ENCODE data around the gene GHRL.

The GHRL gene, protein sequence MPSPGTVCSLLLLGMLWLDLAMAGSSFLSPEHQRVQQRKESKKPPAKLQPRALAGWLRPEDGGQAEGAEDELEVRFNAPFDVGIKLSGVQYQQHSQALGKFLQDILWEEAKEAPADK

DNA sequence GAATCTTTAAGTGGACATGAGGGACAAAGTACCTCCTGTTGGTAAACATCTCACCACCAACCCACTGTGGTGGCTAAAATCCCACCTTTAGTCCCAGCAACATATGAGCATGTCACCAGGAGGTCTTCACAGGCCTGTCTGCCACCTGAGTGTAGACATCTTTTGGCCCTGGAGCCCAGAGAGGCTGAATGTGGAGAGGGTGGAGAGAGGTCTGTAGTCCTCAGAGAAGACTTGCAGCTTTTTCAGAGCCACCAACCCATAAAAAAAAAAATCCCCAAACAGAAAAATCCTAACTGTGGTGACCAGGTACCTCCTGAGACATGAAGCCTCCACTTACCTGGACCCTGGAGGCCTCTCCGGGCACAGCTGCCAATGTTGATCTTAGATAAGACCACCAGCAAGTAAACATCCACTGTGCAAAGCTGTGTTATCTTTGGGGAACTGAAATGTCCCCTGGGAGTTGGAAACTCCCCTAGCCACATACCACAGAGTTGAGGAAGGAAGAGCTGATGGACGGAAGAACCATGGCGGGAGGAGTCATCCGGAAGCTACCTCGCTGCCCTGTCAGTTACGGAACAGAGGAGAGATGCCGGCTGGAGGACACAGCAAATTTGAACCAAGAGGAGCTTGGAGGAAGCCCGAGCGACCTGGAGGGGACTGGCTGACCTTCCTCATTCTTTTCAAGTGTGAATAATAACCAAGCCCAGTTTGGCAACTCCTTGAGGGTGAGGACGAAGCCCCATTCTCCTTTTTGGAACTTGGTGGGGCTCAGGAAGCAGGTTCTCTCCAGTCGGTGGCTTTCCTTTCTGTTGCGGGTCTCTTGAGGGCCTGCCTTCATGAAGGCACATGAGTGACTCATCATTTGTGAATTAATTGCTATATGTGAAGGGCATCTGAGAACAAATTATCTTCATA is at the start of gene GHRL:
Gene GHRL, minus strand, starts transcription at position 443 of the 915 bp plus-strand sequence. CDS start 2,767 bp downstream, outside the sequence.
- DNase-seq, result no peak

DNA sequence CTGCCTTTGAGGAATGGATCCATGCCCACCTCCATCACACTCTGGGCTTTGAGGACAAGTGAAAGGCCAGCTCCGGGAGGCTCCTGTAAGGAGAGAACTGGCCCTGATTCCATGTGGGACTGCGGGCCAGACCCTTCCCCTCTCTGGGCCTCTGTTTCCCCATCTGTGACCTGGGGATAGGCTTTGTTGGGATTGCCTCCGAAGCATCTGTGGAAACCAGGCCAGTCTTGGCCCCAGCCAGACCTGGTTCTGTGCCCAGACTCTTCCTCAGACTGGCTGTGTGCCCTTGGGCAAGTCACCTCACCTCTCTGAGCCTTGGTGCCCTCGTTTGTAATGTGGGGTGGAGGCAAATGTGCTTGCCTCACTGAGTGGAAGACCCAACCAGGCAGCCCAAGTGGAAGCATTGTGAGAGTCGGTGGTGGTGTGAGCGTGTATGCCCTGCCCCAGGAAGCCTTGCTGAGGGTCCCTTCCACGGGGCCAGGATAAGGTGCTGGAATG is 49.2 kb upstream of the GHRL start:
- no peak for DNase-seq

- no peak for DNase-seq
Observed at GRCh38 chr3:10340476-10340875, 47.7 kb upstream of the GHRL start.

GRCh38 chr3:10340046-10340445 is 47.3 kb upstream of the GHRL start:
- DNase-seq, result no peak

GRCh38 chr3:10339376-10339955 is 46.7 kb upstream of the GHRL start:
- no peak for DNase-seq

DNA sequence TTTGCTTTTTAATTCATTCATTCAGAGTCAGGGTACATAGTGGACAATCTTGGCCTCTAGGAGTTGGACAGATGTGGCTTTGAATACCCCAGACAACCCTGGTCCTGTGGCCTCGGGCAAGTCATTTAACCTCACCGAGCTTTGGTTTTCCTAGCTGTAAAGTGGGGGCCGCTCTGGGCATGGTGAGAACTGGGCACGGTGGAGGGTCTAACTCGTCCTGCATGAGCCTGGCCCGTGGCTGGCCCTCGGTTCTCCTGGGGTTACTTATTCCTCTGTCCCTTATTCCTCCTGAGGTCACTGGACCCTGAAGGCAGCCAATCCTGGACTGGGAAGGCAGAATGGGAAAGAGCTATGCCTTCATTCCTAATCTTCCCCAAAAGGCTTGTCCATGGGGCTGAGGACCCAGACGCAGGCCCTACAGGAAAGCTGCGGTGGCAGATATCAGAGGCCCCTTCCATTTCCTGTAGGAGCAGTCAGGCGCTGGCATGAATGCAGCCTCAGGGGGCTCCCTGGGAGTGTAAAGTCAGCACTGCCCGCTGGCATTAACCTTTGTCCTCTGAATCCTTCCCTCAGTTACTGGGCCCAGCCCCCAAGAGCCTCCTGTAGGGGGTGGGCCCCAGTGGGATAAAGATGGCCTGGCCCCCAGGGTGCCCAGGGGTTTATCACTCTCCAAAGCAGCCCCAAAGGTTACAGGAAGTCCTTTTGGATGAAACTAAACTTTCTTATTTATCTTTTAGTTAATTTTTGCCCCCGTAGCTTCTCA is 46.0 kb upstream of the GHRL start:
- DNase-seq, result no peak

DNA sequence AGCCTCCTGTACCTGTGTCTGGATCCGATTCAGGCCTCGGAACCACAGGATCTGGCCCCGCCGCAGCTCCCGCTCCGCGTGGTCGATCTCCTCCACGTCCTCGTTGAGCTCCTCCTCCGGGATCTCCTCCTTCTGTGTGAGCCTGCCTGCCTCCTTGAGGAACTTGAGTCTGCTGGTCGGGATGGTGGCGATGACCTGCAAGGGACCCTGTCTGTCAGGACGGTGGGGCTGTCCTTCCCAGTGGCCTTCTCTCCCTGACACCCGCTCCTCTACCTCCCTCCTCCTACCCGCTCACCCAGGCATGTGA is 45.4 kb upstream of the GHRL start:
- no peak for DNase-seq

DNA sequence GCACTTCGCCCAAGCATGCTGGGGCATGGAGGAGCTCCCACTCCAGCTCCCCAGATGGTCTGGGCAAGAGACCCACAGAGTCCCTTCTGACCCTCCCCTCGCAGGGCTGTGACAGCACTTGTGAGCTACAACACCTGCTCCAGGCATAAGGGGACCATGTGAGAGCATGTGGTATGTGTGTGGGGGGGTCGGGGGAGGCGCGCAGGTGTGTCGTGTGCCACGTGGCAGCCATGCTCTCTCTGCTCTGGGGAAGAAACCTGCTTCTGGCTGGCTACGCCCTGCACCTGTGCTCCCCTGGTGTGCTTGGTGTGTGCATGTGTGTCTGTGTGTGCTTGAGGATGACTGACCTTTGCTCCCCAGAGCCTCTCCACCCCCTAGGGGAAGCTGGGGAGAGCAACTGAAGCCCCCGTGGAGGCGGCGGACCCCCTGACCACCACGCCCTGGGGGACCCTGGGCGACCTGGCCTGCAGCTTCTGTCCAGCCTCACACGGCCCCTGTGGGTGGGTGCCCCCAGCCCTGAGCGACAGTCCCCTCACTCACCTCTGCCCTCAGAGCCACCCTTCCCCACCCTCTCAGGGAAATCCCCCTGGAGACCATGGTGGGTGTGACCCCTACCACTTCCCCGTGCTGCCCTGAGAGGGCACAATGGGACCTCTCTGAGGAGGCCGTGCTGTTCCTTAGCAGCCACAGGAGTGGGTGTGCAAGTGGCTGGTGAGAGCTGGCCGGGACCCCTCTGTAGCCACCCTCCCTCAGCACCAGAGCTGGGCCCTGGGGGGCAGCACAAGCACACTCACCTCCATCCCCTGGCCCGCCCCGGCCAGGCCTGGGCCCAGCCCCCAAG is 44.8 kb upstream of the GHRL start:
- DNase-seq, result peak in 1 of 2 experiments; percentile 11

DNA sequence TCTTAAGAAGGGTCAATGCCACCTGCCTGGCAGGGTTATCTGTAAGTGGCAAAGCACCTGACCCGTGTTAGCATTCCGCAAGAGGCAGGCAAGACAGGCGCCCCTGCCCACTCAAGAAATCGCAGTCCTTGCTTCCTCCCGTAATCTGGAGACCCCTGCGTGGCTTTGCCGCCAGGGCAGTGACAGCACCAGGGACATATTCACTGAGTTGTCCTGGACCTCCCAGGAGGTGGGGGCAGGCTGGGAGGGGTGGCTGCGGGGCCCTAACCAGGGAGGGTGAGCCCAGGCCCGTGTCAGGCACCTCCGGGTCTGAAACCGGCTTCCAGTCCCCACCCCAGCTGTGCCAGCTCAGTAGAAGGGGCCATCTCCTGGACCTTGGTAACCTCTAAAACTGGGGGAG is 44.0 kb upstream of the GHRL start:
- DNase-seq, result no peak

DNA sequence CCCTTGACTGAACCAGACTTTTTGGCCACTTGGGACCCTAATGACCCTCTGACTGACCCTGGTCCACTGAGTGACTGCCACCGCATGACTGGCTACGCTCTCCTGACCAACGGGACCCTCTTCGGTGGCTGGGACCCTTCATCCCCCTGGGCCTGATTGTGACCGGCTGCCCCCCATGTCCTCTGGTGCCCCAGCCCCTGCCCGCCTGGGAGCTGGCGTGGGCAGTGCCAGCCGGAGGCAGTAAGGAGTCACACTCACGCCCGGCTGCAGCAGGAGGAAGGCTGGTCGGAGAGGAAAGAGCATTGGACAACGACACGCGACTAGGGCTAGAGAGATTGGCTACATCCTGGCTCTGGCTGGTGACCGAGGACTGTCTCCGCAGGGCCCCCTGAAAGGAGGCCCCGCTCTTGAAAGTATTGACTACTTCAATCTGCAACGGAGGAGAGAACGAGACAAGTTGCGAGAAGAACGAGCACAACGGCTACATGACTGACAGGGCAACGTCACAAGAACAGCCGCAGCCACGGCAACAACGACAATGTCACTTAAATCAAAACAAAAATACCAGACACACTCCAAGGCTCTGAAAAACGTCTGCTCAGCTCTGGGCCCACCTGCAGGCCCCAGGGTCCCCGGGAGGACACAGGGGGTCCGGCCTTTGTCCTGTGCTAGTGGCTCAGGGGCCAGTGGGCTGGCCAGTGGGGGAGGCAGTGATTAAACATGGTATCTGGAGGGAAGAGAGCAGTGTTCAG is 43.3 kb upstream of the GHRL start:
- DNase-seq, result no peak

DNA sequence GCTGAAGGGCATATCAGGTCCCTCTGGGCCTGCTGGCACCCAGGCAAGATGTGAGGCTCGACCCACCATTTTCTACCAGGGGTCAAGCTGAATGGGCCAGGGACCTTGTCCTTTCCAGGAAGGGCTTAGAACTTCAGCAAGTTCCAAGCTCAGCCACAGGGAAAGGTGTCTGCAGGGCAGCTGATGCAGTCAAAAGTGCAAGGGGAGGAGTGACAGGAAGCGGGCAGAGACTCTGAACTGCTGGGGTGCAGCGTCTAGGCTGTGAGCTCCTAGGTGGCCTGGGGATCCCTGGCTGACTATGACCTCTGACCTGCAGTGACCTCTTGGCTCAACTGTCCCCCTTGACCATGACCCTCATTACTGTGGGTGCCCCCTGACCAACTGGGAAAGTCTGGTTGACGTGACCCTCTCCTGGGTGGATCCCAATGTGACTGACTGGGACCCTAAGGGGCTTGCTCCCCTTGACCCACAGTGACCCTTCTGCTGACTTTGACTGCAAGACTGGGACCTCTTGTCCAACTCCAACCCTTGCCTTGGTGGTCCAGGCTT is 42.5 kb upstream of the GHRL start:
- no peak for DNase-seq

DNA sequence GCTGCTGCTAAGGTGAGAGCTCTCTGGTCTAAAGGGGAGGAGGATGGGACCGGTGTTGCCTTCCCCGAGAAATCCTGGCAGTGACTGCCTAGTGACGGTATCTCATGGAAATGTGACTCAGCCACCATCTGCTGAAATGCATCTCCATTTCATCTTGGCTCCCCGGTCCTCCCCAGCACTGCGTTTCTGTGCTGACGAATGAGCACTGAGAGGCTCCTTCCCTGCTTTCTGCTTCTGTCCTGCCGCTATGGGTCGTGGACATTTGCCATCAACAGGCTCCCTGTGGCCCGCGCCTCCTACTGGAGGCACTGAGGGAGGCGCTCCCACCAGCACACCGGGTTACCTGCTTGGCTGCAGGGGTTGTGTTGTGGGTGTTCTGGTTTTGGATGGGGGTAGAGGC is 41.7 kb upstream of the GHRL start:
- no peak for DNase-seq

DNA sequence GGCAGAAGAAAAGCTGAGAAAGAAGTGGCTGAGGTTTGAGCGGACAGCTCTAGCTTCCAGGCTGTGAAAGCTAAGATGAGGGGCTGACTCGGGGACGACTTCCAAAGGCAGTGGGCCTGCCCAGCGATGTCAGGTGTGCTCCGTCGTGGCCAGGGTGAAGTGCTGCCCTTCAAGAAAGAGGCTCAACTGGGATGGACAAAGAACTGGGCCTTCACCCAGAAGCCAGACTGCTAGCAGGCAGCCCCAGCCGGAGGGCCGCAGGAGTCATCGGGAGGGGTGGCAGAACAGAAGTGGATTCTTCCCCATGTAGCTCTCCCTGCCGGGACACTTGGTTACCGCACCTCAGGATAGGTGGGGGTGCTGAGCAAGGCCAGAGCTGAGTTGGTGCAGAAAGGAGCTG is 41.3 kb upstream of the GHRL start:
- no peak for DNase-seq

DNA sequence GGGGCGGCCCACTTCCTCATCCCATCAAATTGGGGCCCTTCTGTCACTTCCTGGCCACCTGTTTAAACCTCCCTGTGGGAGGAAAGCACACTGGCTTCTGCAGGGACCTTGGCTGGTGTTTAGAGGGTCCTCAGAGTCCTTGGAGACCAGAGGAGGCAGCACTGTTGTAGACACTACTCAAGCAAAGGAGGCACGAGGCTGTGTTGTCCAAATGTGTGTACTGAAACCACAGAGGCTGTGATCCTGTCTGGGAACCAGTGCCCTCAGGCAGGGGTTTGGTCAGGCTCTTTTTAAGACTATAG is 40.6 kb upstream of the GHRL start:
- DNase-seq, result no peak

- DNase-seq, result no peak
Observed at GRCh38 chr3:10332481-10333348, 40.0 kb upstream of the GHRL start.

GRCh38 chr3:10331320-10331719 is 38.6 kb upstream of the GHRL start:
- no peak for DNase-seq

DNA sequence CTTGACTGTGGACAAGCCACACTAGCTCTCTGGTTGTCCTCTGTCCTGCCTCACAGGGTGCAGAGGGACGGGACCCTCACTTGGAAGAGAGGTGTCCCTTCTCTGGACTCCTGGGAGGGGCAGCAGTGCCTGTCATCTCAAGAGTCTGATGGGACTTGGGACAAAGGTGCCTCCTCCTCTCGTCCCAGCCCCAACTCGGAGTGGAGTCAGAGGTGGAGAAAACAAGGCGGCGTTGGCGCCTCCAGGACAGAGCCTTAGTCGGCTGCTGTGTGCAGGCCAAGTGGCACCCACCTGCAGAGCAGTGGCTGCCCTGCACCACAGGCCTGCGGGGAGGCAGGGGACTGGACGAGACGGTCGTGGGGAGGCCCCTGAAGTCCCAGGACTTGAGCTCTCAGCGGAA is 37.6 kb upstream of the GHRL start:
- no peak for DNase-seq

- no peak for DNase-seq
Observed at GRCh38 chr3:10329495-10330015, 36.8 kb upstream of the GHRL start.

DNA sequence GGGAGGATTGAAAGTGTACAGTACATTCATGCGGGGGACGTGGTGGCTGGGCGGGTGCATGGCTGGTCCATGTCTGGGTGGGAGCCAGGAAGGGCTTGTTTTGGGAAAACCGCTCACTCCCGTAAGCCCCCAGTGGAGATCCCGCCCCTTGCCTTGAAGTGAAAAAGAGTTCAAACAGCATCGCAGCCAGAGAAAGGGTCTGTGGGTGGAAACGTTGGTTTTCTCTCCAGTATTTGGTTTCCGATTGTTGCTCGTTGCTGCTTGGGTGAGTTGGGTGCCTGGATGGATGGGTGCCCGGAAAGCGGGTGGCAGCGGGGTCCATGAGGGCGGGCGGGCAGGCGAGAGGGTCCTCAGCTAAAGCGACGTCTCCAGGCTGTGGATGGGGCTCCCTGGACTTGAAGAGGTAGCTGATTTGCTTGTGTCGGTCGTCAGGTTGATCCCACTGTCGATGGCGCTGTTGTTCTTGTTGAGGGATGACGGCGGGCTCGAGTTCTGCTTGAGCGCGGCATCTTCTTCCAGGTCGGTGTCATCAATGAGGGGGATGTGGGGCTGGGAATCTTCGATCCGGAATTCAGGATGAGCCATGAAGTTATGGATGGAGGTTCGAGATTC is 35.8 kb upstream of the GHRL start:
- no peak for DNase-seq

GRCh38 chr3:10327592-10327991 is 34.8 kb upstream of the GHRL start:
- no peak for DNase-seq

Measured in NCI-H187 (cell line).